Tibial nerve (tissue), 4 donors: ENCODE measurements around the gene ITCH. TPM values are rescaled to one million over a fixed set of nuclear protein-coding genes. Genes with fewer than 3 reads are reported as not detected.
"Not testable (repeated sequence)": the region's sequence is repeated elsewhere in the genome, so short reads cannot be mapped to it uniquely, and the experiment has no call there.

ENCODE experiments used
- DNase-seq, 2 donors: peaks; one replicate each; pipeline ENCODE4 v3.0.0-alpha.2; 2019; ENCODE audit warnings: low spot score in 2 of 2
- H3K27ac ChIP-seq, 4 donors: fragments of 200-600 bp; sonication (generic) in 3 of 4; one replicate each; pipeline ENCODE4 v1.5.1; 2017 to 2019; ENCODE audit warnings: mild to moderate bottlenecking in 1 of 4
- H3K27me3 ChIP-seq, 2 donors: fragments of 200-600 bp; sonication (generic) in 1 of 2; one replicate each; pipeline versions ENCODE4 v1.5.1 to v1.6.0; 2017 to 2019
- H3K36me3 ChIP-seq, 3 donors: fragments of 200-600 bp; sonication (generic); one replicate each; pipeline ENCODE4 v1.5.1; 2018 to 2019
- H3K4me1 ChIP-seq, 4 donors: fragments of 200-600 bp; sonication (generic) in 3 of 4; one replicate each; pipeline ENCODE4 v1.5.1; 2017 to 2019
- H3K4me3 ChIP-seq, 4 donors: fragments of 200-600 bp; sonication (generic) in 3 of 4; one replicate each; pipeline ENCODE4 v1.5.1; 2017 to 2019; ENCODE audit warnings: mild to moderate bottlenecking in 1 of 4, moderate library complexity in 1 of 4
- H3K9me3 ChIP-seq, 4 donors: fragments of 200-600 bp; sonication (generic) in 3 of 4; one replicate each; pipeline ENCODE4 v1.5.1; 2017 to 2019
- EP300 ChIP-seq, 2 donors: sonication (generic); formaldehyde crosslinking; IDR thresholded peaks; one replicate each; pipeline ENCODE4 v1.6.1; 2017; ENCODE audit warnings: antibody characterized with exemption in 2 of 2, mild to moderate bottlenecking in 1 of 2
- POLR2A ChIP-seq, 2 donors: fragments of 450-650 bp; IDR thresholded peaks; one replicate each; pipeline ENCODE4 v1.6.1; 2017; ENCODE audit warnings: antibody characterized with exemption in 2 of 2, mild to moderate bottlenecking in 2 of 2, moderate library complexity in 2 of 2
- WGBS, 2 donors: methylation state at CpG; one replicate each; pipeline ENCODE4 v1.1.5; 2018; 5-methylcytosine and 5-hydroxymethylcytosine counted together
- total RNA-seq, 4 donors: library from RNA; depleted of rRNA; stranded (reverse); fragments of >200 nt; gene quantifications; one replicate each; pipeline ENCODE4 v1.1.0, GENCODE V29; 2016
- TF ChIP-seq, protein P1 (sequence below), 5 experiments: fragments of 200-600 bp in 3 of 5; fragments of 450-650 bp in 2 of 5; sonication (generic) in 3 of 5; IDR thresholded peaks; one replicate each; pipeline ENCODE4 v1.5.1; 2016 to 2019; ENCODE audit warnings: antibody characterized with exemption in 5 of 5, mild to moderate bottlenecking in 3 of 5, moderate library complexity in 2 of 5

Gene ITCH
- total RNA-seq, 4 donors from 2014 or later = 48.4 to 85.4 (median 62.8) TPM

DNA sequence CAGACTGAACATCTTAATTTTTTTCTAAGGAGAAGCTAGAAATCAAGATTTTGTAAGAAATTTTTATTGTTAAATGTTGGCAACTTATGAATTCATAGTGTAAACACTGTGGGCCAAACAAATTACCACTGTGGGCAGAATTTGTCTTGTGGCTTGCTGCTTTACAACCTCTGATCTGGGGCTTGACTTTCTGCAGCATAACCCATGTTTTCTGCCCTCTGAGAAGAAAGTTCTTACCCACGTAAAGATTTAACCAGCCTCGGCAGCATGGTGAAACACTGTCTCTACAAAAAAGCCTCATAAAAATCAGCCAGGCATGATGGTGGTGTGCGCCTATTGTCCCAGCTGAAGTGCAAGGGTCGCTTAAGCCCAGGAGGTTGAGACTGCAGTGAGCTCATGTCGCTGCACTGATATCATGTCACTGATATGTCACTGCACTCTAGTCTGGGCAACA is 12.9 kb downstream of the ITCH start:
- H3K36me3 ChIP-seq = peaks cover 0 to 41% (median 0%) of the 10 kb centered on the region in 3 donors
- no peaks in the 10 kb centered on the region for H3K9me3 ChIP-seq
- WGBS, 2 donors = 54 to 59% methylated on average over 5 of the region's 5 CpGs
- H3K4me3 ChIP-seq = no peak overlapping the region
- H3K27me3 ChIP-seq = no peaks in the 10 kb centered on the region
- DNase-seq = no peak
- no peak for TF ChIP-seq POLR2A (IDR thresholded peaks at IDR 0.05)
- TF ChIP-seq, protein P1, sequence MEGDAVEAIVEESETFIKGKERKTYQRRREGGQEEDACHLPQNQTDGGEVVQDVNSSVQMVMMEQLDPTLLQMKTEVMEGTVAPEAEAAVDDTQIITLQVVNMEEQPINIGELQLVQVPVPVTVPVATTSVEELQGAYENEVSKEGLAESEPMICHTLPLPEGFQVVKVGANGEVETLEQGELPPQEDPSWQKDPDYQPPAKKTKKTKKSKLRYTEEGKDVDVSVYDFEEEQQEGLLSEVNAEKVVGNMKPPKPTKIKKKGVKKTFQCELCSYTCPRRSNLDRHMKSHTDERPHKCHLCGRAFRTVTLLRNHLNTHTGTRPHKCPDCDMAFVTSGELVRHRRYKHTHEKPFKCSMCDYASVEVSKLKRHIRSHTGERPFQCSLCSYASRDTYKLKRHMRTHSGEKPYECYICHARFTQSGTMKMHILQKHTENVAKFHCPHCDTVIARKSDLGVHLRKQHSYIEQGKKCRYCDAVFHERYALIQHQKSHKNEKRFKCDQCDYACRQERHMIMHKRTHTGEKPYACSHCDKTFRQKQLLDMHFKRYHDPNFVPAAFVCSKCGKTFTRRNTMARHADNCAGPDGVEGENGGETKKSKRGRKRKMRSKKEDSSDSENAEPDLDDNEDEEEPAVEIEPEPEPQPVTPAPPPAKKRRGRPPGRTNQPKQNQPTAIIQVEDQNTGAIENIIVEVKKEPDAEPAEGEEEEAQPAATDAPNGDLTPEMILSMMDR (IDR thresholded peaks at IDR 0.05) = no peak
- no peak for TF ChIP-seq EP300 (IDR thresholded peaks at IDR 0.05)
- H3K4me1 ChIP-seq = peaks cover 0 to 26% (median 12%) of the 10 kb centered on the region in 4 donors
- H3K27ac ChIP-seq = peak overlapping the region in 2 of 4 donors; percentile 36 to 46

DNA sequence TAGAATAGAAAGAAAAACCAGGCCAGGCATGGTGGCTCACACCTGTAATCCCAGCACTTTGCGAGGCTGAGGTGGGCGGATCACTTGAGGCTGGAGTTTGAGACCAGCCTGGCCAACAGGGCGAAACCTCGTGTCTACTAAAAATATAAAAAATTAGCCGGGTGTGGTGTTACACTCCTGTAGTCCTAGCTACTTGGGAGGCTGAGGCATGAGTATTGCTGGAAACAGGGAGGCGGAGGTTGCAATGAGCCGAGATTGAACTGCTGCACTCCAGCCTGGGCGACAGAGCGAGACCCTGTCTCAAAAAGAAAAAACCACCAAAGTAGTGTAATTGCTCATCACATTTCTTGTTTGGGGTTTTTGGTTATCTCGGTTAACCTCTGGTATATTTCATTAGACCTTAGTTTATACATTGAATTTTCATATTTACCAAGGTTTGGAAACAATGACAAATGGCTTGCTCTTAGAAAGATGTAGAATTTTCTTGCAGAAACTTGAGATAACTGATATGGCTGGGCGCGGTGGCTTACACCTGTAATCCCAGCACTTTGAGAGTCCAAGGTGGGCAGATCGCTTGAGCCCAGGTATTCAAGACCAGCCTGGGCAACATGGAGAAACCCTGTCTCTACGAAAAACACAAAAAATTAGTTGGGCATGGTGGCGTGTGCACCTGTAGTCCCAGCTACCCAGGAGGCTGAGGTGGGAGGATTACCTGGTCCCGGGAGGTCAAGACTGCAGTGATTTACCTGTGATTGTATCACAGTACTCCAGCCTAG is 14.2 kb downstream of the ITCH start:
- H3K36me3 ChIP-seq = peaks cover 0 to 31% (median 0%) of the 10 kb centered on the region in 3 donors
- TF ChIP-seq EP300 (IDR thresholded peaks at IDR 0.05) (no peak), POLR2A (IDR thresholded peaks at IDR 0.05) (no peak)
- TF ChIP-seq, protein P1 (IDR thresholded peaks at IDR 0.05) = no peak
- no peaks in the 10 kb centered on the region for H3K9me3 ChIP-seq
- H3K27ac ChIP-seq = no peak overlapping the region
- no peaks in the 10 kb centered on the region for H3K27me3 ChIP-seq
- no peak overlapping the region for H3K4me3 ChIP-seq
- WGBS, 2 donors = 91 to 92% methylated on average over 16 of the region's 16 CpGs
- no peak for DNase-seq
- H3K4me1 ChIP-seq = peaks cover 0 to 26% (median 12%) of the 10 kb centered on the region in 4 donors

DNA sequence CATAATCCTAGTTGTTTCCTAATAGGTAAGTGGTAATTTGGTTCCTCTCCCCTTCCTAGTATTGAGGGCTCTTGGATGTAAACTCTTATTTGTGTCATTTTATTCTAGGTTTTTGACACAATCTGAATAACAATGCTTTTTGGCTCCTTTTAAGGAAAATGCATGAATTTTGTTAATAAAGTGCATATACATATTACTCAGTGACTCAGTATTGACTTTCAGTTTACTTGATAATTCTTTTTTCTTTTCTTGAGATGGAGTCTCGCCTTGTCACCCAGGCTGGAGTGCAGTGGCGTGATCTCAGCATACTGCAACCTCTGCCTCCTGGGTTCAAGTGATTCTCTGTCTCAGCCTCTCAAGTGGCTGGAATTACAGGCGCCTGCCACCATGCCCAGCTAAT is 19.1 kb downstream of the ITCH start:
- Histone ChIP-seq H3K36me3 (peaks cover 0 to 7% (median 0%) of the 10 kb centered on the region in 3 donors), H3K27me3 (no peaks in the 10 kb centered on the region), H3K4me1 (peaks cover 0 to 26% (median 12%) of the 10 kb centered on the region in 4 donors), H3K9me3 (no peaks in the 10 kb centered on the region), H3K27ac (no peak overlapping the region), H3K4me3 (no peak overlapping the region)
- TF ChIP-seq, protein P1 (IDR thresholded peaks at IDR 0.05) = no peak
- TF ChIP-seq POLR2A (IDR thresholded peaks at IDR 0.05) (no peak), EP300 (IDR thresholded peaks at IDR 0.05) (no peak)
- no peak for DNase-seq
- WGBS, 2 donors = 96 to 100% methylated on average over 3 of the region's 3 CpGs

DNA sequence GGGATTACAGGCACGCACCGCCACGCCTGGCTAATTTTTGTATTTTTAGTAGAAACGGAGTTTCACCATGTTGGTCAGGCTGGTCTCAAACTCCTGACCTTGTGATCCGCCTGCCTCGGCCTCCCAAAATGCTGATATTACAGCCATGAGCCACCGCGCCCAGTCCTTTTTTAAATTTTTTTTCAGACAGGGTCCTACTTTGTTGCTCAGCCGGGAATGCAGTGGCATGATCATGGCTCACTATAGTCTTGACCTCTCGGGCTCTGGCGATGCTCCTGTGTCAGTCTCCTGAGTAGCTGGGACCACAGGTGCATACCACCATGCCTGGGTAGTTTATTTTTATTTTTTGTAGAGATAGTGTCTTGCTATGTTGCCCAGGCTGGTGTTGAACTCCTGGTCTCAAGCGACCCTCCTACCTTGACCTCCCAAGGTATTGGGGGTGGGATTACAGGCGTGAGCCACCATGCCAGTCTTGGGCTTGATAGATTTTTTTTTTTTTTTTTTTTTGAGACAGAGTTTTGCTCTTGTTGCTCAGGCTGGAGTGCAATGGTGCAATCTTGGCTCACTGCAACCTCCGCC is 19.9 kb downstream of the ITCH start:
- peaks cover 0 to 29% (median 12%) of the 10 kb centered on the region in 4 donors for H3K4me1 ChIP-seq
- not testable (repeated sequence) for H3K27ac ChIP-seq, DNase-seq, H3K27me3 ChIP-seq, H3K4me3 ChIP-seq, H3K36me3 ChIP-seq, H3K9me3 ChIP-seq
- WGBS, 2 donors = 95 to 96% methylated on average over 14 of the region's 14 CpGs

DNA sequence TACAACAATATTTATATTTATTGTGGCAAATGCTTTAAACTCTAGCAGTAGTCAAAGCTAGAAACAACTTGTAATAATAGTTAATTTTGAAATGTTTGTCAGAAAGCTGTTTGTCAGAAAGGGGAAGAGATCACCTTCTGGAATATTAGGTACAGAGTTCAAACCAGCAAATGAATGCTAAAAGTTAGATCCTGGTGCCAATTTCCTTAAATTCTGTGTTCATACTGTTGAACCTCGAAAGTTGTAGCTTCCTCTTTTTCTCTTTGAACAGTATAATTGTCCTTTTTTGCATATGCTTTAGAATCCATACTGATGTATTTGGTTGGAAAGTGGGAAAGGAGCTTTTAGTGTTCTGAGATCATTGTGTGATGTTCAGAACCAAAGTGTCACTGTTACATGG is 22.4 kb downstream of the ITCH start:
- H3K4me1 ChIP-seq = peaks cover 0 to 45% (median 21%) of the 10 kb centered on the region in 4 donors
- H3K9me3 ChIP-seq = no peaks in the 10 kb centered on the region
- H3K36me3 ChIP-seq = no peaks in the 10 kb centered on the region
- TF ChIP-seq EP300 (IDR thresholded peaks at IDR 0.05) (no peak), POLR2A (IDR thresholded peaks at IDR 0.05) (no peak)
- TF ChIP-seq, protein P1 (IDR thresholded peaks at IDR 0.05) = no peak
- no peaks in the 10 kb centered on the region for H3K27me3 ChIP-seq
- no peak overlapping the region for H3K27ac ChIP-seq
- 39 to 40% methylated on average over 1 of the region's 1 CpG for WGBS, 2 donors
- no peak overlapping the region for H3K4me3 ChIP-seq
- no peak for DNase-seq
